ENCODE data around the gene RAD52.
A peak's percentile ranks its signal among the peaks of the same experiment; 100 is the strongest.
"Not testable (repeated sequence)": the region's sequence is repeated elsewhere in the genome, so short reads cannot be mapped to it uniquely, and the experiment has no call there.

Gene RAD52

DNA sequence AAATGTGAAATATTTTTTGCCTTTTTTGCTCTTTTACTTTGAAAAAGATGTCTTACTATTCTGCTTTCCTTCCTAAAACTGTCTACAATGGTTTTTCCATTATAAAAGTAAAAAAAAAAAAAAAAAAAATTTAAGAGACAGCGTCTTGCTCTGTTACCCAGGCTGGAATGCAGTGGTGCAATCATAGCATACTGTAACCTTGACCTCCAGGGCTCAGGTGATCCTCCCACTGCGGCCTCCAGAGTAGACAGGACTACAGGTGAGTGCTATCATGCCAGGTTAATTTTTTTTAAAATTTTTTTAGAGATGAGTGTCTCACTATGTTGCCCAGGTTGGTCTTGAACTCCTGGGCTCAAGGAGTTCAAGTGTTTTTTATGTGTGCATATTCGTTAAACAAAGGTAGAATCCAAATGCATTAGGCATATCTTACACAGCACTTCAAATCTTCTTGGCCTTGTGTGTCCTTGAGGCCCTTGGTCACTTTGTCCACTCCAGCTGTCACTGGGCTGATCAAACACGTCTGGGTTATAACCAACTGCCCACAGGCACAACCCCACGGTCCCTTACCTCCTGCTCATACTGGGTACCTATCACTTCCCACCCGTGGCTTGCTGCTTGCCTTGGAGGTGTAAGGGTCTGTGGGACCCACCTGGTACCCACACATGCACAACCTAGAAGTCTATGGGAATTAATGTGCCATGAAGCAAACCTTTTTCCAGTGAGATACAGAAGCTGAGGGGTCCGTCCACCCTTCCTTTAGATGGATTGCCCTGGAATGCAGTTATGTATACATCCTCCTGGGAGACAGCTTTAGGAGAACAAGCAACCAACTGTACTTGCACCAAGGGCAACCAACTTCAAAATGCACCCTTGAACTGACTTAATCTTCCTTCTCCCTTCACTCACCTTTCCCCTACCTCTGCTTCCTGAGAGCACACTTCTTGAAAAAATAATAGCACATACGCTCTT is 12.8 kb downstream of the RAD52 start:
- Histone ChIP-seq H3K36me3 (ENCODE audit: control insufficient read depth, insufficient read depth, low read length) (peaks cover 32% of the 10 kb centered on the region), H3K9ac (ENCODE audit: low read length) (no peak overlapping the region), H3K9me3 (ENCODE audit: control insufficient read depth, insufficient read depth, low read depth, low read length) (no peaks in the 10 kb centered on the region), H3K27ac (ENCODE audit: low read depth, low read length) (no peak overlapping the region), H3K4me1 (ENCODE audit: control insufficient read depth, insufficient read depth, low read length) (no peaks in the 10 kb centered on the region), H3K27me3 (ENCODE audit: control insufficient read depth, insufficient read depth, low read length) (no peaks in the 10 kb centered on the region), H3K4me3 (ENCODE audit: low read depth, low read length) (no peak overlapping the region)

DNA sequence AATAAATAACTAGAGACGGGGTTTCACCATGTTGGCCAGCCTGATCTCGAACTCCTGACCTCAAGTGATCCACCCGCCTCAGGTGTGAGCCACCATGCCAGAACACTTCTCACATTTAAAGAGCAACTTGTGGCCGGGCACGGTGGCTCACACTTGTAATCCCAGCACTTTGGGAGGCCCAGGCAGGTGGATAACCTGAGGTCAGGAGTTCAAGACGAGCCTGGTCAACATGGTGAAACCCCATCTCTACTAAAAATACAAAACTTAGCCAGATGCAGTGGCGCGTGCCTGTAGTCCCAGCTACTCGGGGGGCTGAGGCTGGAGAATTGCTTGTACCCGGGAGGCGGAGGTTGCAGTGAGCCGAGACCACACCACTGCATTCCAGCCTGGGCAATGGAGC is 13.6 kb downstream of the RAD52 start:
- H3K36me3 ChIP-seq (ENCODE audit: control insufficient read depth, insufficient read depth, low read length) = peaks cover 40% of the 10 kb centered on the region
- H3K27me3 ChIP-seq (ENCODE audit: control insufficient read depth, insufficient read depth, low read length); H3K27ac ChIP-seq (ENCODE audit: low read depth, low read length); H3K9ac ChIP-seq (ENCODE audit: low read length); H3K4me1 ChIP-seq (ENCODE audit: control insufficient read depth, insufficient read depth, low read length); H3K9me3 ChIP-seq (ENCODE audit: control insufficient read depth, insufficient read depth, low read depth, low read length); H3K4me3 ChIP-seq (ENCODE audit: low read depth, low read length): not testable (repeated sequence)

DNA sequence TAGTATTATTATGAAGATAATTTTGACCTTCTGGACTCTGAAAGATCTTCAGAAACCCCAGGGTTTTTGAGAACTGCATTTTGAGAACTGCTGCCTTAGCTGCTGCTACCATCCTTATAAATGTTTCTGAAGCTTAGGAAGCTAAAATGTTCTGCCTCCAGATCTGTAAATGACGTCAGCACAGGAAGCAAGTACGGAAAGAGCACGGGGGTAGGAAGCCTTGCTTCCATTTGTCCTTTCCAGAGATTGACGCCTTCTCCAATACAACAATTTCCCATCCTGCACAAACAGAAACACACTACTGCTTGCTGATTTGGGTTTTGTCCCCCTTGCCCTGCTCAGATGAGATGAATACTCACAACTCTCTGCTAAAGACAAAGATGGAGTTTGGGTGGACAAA is 17.9 kb downstream of the RAD52 start:
- H3K27me3 ChIP-seq (ENCODE audit: control insufficient read depth, insufficient read depth, low read length) = no peaks in the 10 kb centered on the region
- H3K9me3 ChIP-seq (ENCODE audit: control insufficient read depth, insufficient read depth, low read depth, low read length) = no peaks in the 10 kb centered on the region
- peaks cover 51% of the 10 kb centered on the region for H3K36me3 ChIP-seq (ENCODE audit: control insufficient read depth, insufficient read depth, low read length)
- H3K9ac ChIP-seq (ENCODE audit: low read length) = no peak overlapping the region
- no peaks in the 10 kb centered on the region for H3K4me1 ChIP-seq (ENCODE audit: control insufficient read depth, insufficient read depth, low read length)
- no peak overlapping the region for H3K27ac ChIP-seq (ENCODE audit: low read depth, low read length)
- no peak overlapping the region for H3K4me3 ChIP-seq (ENCODE audit: low read depth, low read length)

DNA sequence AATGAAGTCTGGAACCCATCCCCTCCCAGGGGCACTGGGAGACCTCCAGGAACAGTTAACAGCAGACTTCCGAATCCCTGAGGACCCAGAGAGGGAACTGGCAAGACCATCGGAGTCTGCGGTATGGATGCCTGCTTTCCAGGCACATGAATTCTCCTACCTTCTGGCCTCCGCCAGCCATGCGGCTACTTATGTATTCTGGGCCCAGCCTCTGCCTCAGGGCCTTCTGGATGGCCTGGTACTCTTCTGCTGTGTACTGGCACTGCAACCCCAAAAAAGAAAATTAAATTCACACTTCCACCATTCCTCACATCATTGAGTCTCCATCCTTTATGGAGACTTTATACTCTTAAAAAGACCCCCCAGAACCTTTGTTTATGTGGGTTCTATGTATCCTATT is 18.4 kb downstream of the RAD52 start:
- Histone ChIP-seq H3K4me3 (ENCODE audit: low read depth, low read length) (no peak overlapping the region), H3K9me3 (ENCODE audit: control insufficient read depth, insufficient read depth, low read depth, low read length) (no peaks in the 10 kb centered on the region), H3K36me3 (ENCODE audit: control insufficient read depth, insufficient read depth, low read length) (peaks cover 55% of the 10 kb centered on the region), H3K27ac (ENCODE audit: low read depth, low read length) (no peak overlapping the region), H3K4me1 (ENCODE audit: control insufficient read depth, insufficient read depth, low read length) (no peaks in the 10 kb centered on the region), H3K9ac (ENCODE audit: low read length) (no peak overlapping the region), H3K27me3 (ENCODE audit: control insufficient read depth, insufficient read depth, low read length) (no peaks in the 10 kb centered on the region)

DNA sequence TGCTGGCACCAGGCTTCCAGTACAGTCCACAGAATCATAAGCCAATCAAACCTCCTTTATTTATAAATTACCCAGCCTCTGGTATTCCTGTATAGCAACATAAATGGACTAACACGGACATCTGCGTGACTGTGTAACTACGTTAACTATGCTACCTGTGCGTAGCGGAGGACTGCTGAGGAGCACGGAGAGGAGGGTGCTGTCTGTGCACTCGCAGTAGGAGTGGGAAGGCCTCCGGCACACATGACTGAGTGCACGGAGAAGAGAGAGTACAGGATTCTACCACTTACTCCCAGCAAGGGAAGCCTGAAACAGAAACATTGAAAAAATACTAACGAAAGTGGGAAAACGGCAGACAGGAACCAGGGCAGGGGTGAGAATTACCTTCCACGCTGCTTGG is 22.9 kb downstream of the RAD52 start:
- H3K4me1 ChIP-seq (ENCODE audit: control insufficient read depth, insufficient read depth, low read length) = no peaks in the 10 kb centered on the region
- no peak overlapping the region for H3K4me3 ChIP-seq (ENCODE audit: low read depth, low read length)
- H3K27me3 ChIP-seq (ENCODE audit: control insufficient read depth, insufficient read depth, low read length) = no peaks in the 10 kb centered on the region
- peaks cover 73% of the 10 kb centered on the region for H3K36me3 ChIP-seq (ENCODE audit: control insufficient read depth, insufficient read depth, low read length)
- no peaks in the 10 kb centered on the region for H3K9me3 ChIP-seq (ENCODE audit: control insufficient read depth, insufficient read depth, low read depth, low read length)
- no peak overlapping the region for H3K27ac ChIP-seq (ENCODE audit: low read depth, low read length)
- no peak overlapping the region for H3K9ac ChIP-seq (ENCODE audit: low read length)

DNA sequence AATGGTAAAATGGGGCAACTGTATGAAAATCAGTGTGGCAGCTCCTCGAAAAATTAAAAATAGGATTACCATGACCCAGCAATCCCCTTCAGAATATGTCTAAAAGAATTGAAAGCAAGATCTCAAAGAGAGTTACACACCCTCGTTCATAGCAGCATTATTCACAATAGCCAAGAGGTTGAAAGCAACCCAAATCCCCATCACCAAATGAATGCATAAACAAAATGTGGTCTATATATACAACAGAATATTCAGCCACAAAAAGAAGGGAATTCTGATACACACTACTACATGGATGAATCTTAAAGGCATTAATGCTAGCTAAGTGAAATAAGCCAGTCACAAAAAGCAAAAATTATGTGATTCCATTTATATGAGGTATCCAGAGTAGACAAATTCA is 27.2 kb downstream of the RAD52 start:
- Histone ChIP-seq H3K9ac (ENCODE audit: low read length) (no peak overlapping the region), H3K27ac (ENCODE audit: low read depth, low read length) (no peak overlapping the region), H3K36me3 (ENCODE audit: control insufficient read depth, insufficient read depth, low read length) (peaks cover 59% of the 10 kb centered on the region), H3K27me3 (ENCODE audit: control insufficient read depth, insufficient read depth, low read length) (no peaks in the 10 kb centered on the region), H3K4me3 (ENCODE audit: low read depth, low read length) (no peak overlapping the region), H3K4me1 (ENCODE audit: control insufficient read depth, insufficient read depth, low read length) (peaks cover under 1% of the 10 kb centered on the region; the same call in 1 of the 2 replicates), H3K9me3 (ENCODE audit: control insufficient read depth, insufficient read depth, low read depth, low read length) (no peaks in the 10 kb centered on the region)

DNA sequence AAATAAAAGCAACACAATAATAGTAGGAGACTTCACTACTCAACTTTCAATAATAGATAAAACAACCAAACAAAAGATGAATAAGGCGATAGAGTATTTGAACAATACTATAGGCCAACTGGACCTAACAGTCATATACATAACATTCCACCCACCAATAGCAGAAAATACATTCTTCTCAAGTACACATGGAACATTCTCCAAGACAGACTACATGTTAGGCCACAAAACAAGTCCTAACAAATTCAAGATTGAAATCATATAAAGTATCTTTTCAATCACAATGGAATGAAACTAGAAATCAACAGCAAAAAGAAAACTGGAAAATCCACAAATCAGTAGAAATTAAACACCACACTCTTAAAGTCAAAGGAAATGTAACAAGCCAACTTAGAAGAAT is 28.8 kb downstream of the RAD52 start:
- Histone ChIP-seq H3K9ac (ENCODE audit: low read length) (no peak overlapping the region), H3K36me3 (ENCODE audit: control insufficient read depth, insufficient read depth, low read length) (peaks cover 60% of the 10 kb centered on the region), H3K4me1 (ENCODE audit: control insufficient read depth, insufficient read depth, low read length) (peaks cover 4% of the 10 kb centered on the region; the same call in 1 of the 2 replicates), H3K27me3 (ENCODE audit: control insufficient read depth, insufficient read depth, low read length) (no peaks in the 10 kb centered on the region), H3K27ac (ENCODE audit: low read depth, low read length) (no peak overlapping the region), H3K9me3 (ENCODE audit: control insufficient read depth, insufficient read depth, low read depth, low read length) (no peaks in the 10 kb centered on the region), H3K4me3 (ENCODE audit: low read depth, low read length) (no peak overlapping the region)

DNA sequence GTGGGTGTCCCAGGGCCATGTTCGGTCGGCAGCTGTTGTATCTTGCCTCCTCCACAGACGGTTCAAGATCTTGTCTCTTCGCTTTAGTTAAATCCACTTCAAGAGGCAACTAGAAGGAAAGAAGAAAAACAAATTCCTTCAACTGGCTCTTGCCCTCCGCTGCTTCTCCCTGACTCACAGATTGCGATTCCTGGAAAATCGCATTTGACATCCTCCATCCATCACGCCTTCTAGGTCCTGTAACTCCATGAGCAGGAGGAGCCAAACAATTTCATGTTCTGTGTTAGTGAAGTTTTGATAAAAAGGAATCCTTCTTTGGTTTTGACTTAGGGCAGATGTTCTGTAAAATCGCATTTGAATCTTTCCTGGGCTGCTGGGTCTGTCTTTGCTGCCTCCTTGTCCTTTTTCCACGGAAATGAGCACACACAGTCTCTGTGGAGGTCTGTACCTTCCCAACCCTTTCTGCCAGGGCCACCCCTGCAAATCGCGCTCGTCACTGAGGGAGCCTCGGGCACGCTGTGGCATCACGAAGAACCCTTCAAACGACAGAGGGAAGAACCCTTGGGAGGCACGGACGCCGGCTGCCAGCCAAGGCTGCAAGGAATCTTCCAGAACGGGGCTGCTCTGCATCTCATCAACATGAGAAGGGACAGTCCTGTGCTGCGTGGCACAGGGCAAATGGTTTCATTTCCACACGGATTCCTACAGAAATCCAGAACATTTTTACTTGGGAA is 32.6 kb downstream of the RAD52 start:
- H3K4me3 ChIP-seq (ENCODE audit: low read depth, low read length) = no peak overlapping the region
- H3K27me3 ChIP-seq (ENCODE audit: control insufficient read depth, insufficient read depth, low read length) = no peaks in the 10 kb centered on the region
- no peaks in the 10 kb centered on the region for H3K9me3 ChIP-seq (ENCODE audit: control insufficient read depth, insufficient read depth, low read depth, low read length)
- peaks cover 75% of the 10 kb centered on the region for H3K36me3 ChIP-seq (ENCODE audit: control insufficient read depth, insufficient read depth, low read length)
- peak overlapping the region; percentile 59; the same call in 1 of the 2 replicates for H3K27ac ChIP-seq (ENCODE audit: low read depth, low read length)
- peaks cover 9% of the 10 kb centered on the region; the same call in 1 of the 2 replicates for H3K4me1 ChIP-seq (ENCODE audit: control insufficient read depth, insufficient read depth, low read length)
- no peak overlapping the region for H3K9ac ChIP-seq (ENCODE audit: low read length)

DNA sequence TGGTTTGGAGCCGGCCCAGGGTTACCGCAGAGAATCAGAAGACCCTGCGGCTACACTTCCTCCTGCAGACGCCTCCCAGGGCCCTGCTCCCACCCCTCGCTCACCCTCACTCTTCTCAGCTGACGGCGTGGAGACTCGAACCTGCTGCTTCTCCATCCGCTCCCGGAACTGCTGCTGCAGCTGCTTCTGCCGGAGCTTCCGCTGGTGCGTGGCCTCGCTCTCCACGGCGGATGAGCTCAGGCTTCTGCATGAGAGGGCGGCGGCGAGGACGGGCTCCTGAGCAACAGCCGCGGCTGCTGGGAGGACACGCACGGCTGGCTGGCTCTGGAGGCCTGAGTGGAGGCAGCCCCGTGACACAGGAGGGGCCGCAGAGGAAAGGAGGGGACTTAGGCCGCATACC is 33.3 kb downstream of the RAD52 start:
- no peaks in the 10 kb centered on the region for H3K9me3 ChIP-seq (ENCODE audit: control insufficient read depth, insufficient read depth, low read depth, low read length)
- peaks cover 76% of the 10 kb centered on the region for H3K36me3 ChIP-seq (ENCODE audit: control insufficient read depth, insufficient read depth, low read length)
- H3K27ac ChIP-seq (ENCODE audit: low read depth, low read length) = peak overlapping the region; percentile 59; the same call in 1 of the 2 replicates
- no peaks in the 10 kb centered on the region for H3K27me3 ChIP-seq (ENCODE audit: control insufficient read depth, insufficient read depth, low read length)
- peaks cover 9% of the 10 kb centered on the region; the same call in 1 of the 2 replicates for H3K4me1 ChIP-seq (ENCODE audit: control insufficient read depth, insufficient read depth, low read length)
- H3K9ac ChIP-seq (ENCODE audit: low read length) = no peak overlapping the region
- no peak overlapping the region for H3K4me3 ChIP-seq (ENCODE audit: low read depth, low read length)

DNA sequence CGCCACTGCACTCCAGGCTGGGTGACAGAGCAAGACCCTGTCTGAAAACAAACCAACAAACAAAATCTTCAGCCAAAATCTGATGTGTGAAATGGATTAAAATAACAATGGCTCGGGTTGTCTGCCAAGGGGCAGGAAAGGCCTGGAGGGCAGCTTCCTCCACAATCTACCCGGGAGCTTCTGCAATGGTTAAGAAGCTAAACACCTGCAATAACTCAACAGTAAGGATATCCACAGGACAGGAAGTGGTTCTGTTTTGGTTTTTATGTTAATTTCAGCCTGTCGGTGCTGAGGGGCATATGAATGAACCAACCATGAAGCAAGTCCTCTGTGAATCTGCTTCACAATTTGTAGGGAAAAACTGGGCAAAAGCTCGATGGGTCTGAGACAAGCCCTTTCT is 34.4 kb downstream of the RAD52 start:
- H3K4me1 ChIP-seq (ENCODE audit: control insufficient read depth, insufficient read depth, low read length) = peaks cover 9% of the 10 kb centered on the region; the same call in 1 of the 2 replicates
- H3K4me3 ChIP-seq (ENCODE audit: low read depth, low read length) = no peak overlapping the region
- H3K36me3 ChIP-seq (ENCODE audit: control insufficient read depth, insufficient read depth, low read length) = peaks cover 80% of the 10 kb centered on the region
- no peak overlapping the region for H3K27ac ChIP-seq (ENCODE audit: low read depth, low read length)
- no peaks in the 10 kb centered on the region for H3K27me3 ChIP-seq (ENCODE audit: control insufficient read depth, insufficient read depth, low read length)
- H3K9ac ChIP-seq (ENCODE audit: low read length) = no peak overlapping the region
- no peaks in the 10 kb centered on the region for H3K9me3 ChIP-seq (ENCODE audit: control insufficient read depth, insufficient read depth, low read depth, low read length)

Measured in HUES6 (cell line).